Bronchial smooth muscle cell (primary cell): Measurements from ENCODE around the gene SNX1. TPM values are rescaled to one million over a fixed set of nuclear protein-coding genes. Genes with fewer than 3 reads are reported as not detected.

Source experiments
- total RNA-seq: library from RNA; depleted of rRNA; stranded (reverse); fragments of >200 nt; gene quantifications from 2 replicates; pipeline ENCODE4 v1.2.1, GENCODE V29; 2014

SNX1 gene
- 40.8 and 42.0 TPM in 2 replicates for total RNA-seq

GRCh38 chr15:64095795-64096667 is at the start of gene SNX1:
Gene SNX1 (plus strand): TSS chr15:64095982. CDS start chr15:64096014, 32 bp downstream.

GRCh38 chr15:64046421-64047153 is 49.2 kb upstream of the SNX1 start, which contains the start of gene DAPK2:
Gene DAPK2 (minus strand): TSS chr15:64046485. CDS start chr15:64040261, 6,224 bp downstream.

GRCh38 chr15:64093627-64094417 is 2.0 kb upstream of the SNX1 start, which contains the start of gene CIAO2A:
Gene CIAO2A (minus strand): TSS chr15:64093838. CDS start chr15:64093768, 70 bp downstream.

GRCh38 chr15:64151727-64152506 is 56.1 kb downstream of the SNX1 start, which contains the start of gene SNX22:
Gene SNX22 (plus strand): TSS chr15:64151731. CDS start chr15:64151776, 45 bp downstream.

GRCh38 chr15:64162869-64163658 is 67.3 kb downstream of the SNX1 start, which contains the start of gene PPIB:
Gene PPIB (minus strand): TSS chr15:64163022. CDS start chr15:64162986, 36 bp downstream.

Other genes with a start within 250 kb of the SNX1 start
- gene DAPK2, start 49.5 kb upstream of the SNX1 start, total RNA-seq = 1.2 and 2.4 TPM in 2 replicates
- 34.3 and 82.7 TPM in 2 replicates for gene CIAO2A, start 2.1 kb upstream of the SNX1 start, total RNA-seq
- gene SNX22, start 55.7 kb downstream of the SNX1 start, total RNA-seq = 0.26 and 0.32 TPM in 2 replicates
- gene PPIB, start 67.0 kb downstream of the SNX1 start, total RNA-seq = 1,229 and 1,377 TPM in 2 replicates